HG02938 (cell line): ENCODE data around the gene CTNND1.
A peak's percentile ranks its signal among the peaks of the same experiment; 100 is the strongest.
"Not testable (repeated sequence)": the region's sequence is repeated elsewhere in the genome, so short reads cannot be mapped to it uniquely, and the experiment has no call there.

Experiments
- ATAC-seq: cut with Tn5 transposase; IDR thresholded peaks from one replicate; pipeline ENCODE4 v1.9.1; 2021; ENCODE audit warnings: mild to moderate bottlenecking, moderate library complexity; ENCODE audit not compliant: unreplicated experiment

The CTNND1 gene, protein sequence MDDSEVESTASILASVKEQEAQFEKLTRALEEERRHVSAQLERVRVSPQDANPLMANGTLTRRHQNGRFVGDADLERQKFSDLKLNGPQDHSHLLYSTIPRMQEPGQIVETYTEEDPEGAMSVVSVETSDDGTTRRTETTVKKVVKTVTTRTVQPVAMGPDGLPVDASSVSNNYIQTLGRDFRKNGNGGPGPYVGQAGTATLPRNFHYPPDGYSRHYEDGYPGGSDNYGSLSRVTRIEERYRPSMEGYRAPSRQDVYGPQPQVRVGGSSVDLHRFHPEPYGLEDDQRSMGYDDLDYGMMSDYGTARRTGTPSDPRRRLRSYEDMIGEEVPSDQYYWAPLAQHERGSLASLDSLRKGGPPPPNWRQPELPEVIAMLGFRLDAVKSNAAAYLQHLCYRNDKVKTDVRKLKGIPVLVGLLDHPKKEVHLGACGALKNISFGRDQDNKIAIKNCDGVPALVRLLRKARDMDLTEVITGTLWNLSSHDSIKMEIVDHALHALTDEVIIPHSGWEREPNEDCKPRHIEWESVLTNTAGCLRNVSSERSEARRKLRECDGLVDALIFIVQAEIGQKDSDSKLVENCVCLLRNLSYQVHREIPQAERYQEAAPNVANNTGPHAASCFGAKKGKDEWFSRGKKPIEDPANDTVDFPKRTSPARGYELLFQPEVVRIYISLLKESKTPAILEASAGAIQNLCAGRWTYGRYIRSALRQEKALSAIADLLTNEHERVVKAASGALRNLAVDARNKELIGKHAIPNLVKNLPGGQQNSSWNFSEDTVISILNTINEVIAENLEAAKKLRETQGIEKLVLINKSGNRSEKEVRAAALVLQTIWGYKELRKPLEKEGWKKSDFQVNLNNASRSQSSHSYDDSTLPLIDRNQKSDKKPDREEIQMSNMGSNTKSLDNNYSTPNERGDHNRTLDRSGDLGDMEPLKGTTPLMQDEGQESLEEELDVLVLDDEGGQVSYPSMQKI

GRCh38 chr11:57761301-57762234 is at the start of gene CTNND1:
Gene CTNND1 (plus strand): TSS chr11:57761802. CDS start chr11:57791479, 29,677 bp downstream.
- peak; percentile 93 for ATAC-seq

- peak; percentile 95 for ATAC-seq
These were observed 49.1 kb upstream of the CTNND1 start, which contains the start of gene TMX2 for GRCh38 chr11:57712256-57713150. Gene TMX2 (plus strand): TSS chr11:57712593. CDS start chr11:57712619, 26 bp downstream.

- ATAC-seq = no peak
These were observed 47.8 kb upstream of the CTNND1 start for GRCh38 chr11:57713835-57714234.

- not testable (repeated sequence) for ATAC-seq
These were observed 44.9 kb upstream of the CTNND1 start for GRCh38 chr11:57716726-57717125.

- no peak for ATAC-seq
These were observed 34.4 kb upstream of the CTNND1 start for GRCh38 chr11:57727185-57727584.

- ATAC-seq = no peak
These were observed 32.8 kb upstream of the CTNND1 start for GRCh38 chr11:57728829-57729228.

- ATAC-seq = no peak
These were observed 32.1 kb upstream of the CTNND1 start for GRCh38 chr11:57729479-57729878.

- no peak for ATAC-seq
These were observed 28.9 kb upstream of the CTNND1 start for GRCh38 chr11:57732661-57733060.

DNA sequence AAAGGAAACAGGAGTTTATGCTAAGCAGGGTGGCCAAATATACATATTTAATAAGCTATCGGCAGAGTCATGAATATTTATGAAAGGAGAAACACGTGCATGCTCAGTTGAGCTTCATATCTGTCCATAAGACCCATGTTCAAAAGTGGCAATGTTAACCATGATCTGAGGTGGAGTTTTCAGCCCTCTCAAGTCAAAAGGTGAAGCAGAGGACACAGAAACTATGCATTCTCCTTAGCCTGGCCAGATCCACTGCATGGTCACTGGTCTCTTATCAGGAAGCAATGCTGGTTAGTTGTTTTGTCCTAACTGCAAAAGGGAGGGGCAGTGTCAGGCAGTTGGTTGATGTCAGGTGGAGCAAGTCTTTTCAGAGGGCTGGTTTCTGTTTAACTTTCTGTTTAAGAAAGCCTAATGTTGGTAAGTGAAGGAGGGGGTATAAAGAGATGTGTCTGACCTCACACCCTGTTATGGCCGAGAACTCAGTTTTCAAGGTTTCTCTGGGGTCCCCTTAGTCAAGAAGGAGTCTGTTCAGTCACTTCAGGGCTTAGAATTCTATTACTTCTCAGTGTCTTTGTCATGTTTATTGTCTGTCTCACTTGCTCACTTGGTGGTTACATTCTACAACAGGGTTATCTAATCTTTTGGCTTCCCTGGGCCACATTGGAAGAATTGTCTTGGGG is 25.8 kb upstream of the CTNND1 start:
- ATAC-seq = no peak

GRCh38 chr11:57741132-57742086 is 20.2 kb upstream of the CTNND1 start, which contains the start of gene SELENOH:
Gene SELENOH (plus strand): TSS chr11:57741491. CDS start chr11:57741596, 105 bp downstream.
- peak; percentile 84 for ATAC-seq

- ATAC-seq = no peak
These were observed 19.5 kb upstream of the CTNND1 start for GRCh38 chr11:57742087-57742452.

DNA sequence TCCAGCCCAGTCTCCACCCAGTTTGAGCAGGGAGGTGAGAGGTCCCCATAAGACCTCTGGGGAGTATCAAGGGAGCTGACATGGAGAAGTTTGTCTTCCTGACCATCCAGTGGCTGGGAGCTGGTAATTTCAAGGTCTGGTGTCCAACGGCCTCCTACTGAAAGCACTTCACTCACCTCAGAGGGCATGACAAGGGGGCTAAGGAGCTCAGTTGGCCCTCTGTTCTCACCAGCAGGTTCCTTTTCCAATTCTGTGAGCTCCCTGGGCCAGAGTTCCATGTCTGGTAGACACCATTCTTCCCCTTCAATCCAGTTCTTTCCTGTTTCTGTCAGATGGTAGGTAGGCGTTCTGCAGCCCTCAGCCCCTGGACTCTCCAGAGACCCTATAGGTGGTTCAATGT is 17.2 kb upstream of the CTNND1 start:
- ATAC-seq = no peak

DNA sequence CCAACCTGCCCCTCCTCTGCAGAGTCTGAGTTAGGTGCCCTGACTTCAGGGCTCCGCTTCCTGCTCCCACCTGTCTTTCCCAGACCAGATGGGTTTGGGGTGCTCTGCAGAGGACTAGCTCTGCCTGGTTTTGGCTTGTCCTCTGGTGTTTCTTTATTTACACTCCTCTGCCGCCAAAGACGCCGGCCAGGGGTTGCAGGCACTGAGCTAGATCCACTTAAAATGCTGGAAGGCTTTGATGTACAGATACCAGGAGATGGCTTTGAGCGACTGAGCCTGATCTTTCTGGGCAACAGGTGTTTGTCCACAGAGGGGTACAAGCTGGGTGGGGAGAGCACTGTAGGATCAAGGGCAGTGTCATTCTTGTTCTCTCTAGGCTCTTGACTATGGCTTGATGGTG is 16.4 kb upstream of the CTNND1 start:
- no peak for ATAC-seq

DNA sequence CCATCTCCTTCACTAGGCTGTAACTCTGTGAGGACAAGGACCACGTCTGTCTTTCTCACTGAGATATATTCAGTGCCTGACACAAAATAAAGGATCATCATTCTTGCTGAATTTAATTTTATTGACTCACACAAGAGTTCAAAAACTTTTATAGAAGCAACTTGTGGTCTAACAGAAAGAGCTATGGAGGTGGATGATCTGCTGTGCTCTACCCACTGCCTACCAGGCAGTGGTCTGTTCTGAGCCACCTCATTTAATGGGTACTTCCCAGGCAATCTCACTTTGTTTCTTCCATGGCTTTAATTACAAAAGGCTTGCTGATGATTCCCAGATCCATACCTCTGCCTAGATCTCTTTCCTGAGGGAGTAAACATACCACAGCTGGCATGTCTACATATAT is 14.7 kb upstream of the CTNND1 start:
- ATAC-seq = no peak

DNA sequence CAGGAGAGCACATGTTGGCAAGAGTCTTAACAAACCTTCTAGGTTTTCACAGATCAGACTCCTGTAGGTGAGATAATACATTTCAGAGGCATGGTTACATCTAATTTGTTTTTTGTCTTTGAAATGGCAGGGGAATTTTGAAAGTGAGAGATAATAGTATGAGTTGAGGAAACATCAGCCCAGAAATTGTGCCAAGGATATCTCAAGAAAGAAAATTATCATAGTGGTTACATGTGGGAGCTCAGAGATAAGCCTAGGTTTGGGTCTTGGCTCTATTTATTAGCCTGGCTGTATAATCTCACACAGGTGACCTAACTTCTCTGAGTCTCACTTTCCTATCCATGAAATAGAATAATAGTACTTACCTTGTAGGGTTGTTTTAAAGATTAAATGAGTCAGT is 10.4 kb upstream of the CTNND1 start:
- no peak for ATAC-seq

- ATAC-seq = no peak
These were observed 9.8 kb upstream of the CTNND1 start, which contains the start of gene BTBD18 for GRCh38 chr11:57751676-57752253. Gene BTBD18 (minus strand): TSS chr11:57751819. CDS start chr11:57751188, 631 bp downstream.

DNA sequence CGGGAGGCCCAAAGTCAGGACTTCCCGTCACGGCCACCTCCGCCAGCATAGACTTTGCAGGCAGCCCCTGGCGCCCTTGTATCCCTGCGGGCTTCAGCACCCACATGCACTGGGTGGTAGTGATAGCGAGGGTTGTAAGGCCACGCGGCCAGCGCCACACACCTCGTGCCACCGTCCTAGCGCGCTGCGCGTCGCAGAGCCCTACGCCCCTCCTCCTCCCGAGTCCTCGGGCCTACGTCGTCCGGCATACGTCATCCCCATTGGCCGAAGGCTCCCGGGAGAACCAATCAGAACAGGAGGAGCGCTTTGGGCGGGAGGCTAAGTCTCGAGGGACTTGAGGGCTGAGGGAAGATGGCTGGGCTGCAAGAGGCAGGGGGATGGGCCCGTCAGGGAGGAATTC is 8.6 kb upstream of the CTNND1 start:
- ATAC-seq = no peak
